Thoracic aorta (tissue), 2 donors: ENCODE results near the gene SIGLECL1. TPM values are rescaled to one million over a fixed set of nuclear protein-coding genes. Genes with fewer than 3 reads are reported as not detected.

Experiments
- ATAC-seq: fragments of 150-250 bp; one replicate; pipeline ENCODE4 v1.8.0; 2017; ENCODE audit warnings: low read depth; ENCODE audit not compliant: insufficient number of reproducible peaks, low FRiP score
- DNase-seq: peaks from one replicate; pipeline ENCODE4 v3.0.0-alpha.2; 2020; ENCODE audit warnings: low spot score
- H3K27ac ChIP-seq, 2 donors: fragments of 200-600 bp; sonication (generic); 1 replicate in 1 of 2; 2 replicates in 1 of 2; pipeline ENCODE4 v1.5.1; 2016; ENCODE audit warnings: mild to moderate bottlenecking in 2 of 2, moderate library complexity in 2 of 2
- H3K27me3 ChIP-seq: fragments of 200-600 bp; sonication (generic); replicated peaks from 2 replicates; pipeline ENCODE4 v1.6.0; 2016; ENCODE audit warnings: mild to moderate bottlenecking; ENCODE audit not compliant: insufficient read depth
- H3K36me3 ChIP-seq: fragments of 200-600 bp; sonication (generic); one replicate; pipeline ENCODE4 v1.5.1; 2016
- H3K4me1 ChIP-seq, 2 donors: fragments of 200-600 bp; sonication (generic); 1 replicate in 1 of 2; 2 replicates in 1 of 2; pipeline versions ENCODE4 v1.5.1 to v1.6.0; 2016; ENCODE audit warnings: low read depth in 2 of 2, mild to moderate bottlenecking in 1 of 2; ENCODE audit not compliant: control insufficient read depth in 1 of 2
- H3K4me3 ChIP-seq: fragments of 200-600 bp; sonication (generic); 2 replicates; pipeline ENCODE4 v1.5.1; 2016; ENCODE audit warnings: mild to moderate bottlenecking
- H3K9me3 ChIP-seq: fragments of 200-600 bp; sonication (generic); 2 replicates; pipeline ENCODE4 v1.5.1; 2016
- CTCF ChIP-seq: fragments of 200-600 bp; sonication (generic); IDR thresholded peaks from one replicate; pipeline ENCODE4 v1.5.1; 2019; ENCODE audit warnings: antibody characterized with exemption
- total RNA-seq, 2 donors: library from RNA; depleted of rRNA; stranded (reverse); fragments of >200 nt; gene quantifications; one replicate each; pipeline versions ENCODE4 v1.1.0 to v1.2.3, GENCODE V29; 2016

SIGLECL1 gene
- total RNA-seq, 2 donors from 2014 or later: not detected

GRCh38 chr19:51227966-51228365 lies 22.9 kb upstream of the SIGLECL1 start:
- TF ChIP-seq CTCF: no peak
- no peak overlapping the region for H3K27ac ChIP-seq
- no peak for ATAC-seq
- no peaks in the 10 kb centered on the region for H3K9me3 ChIP-seq
- DNase-seq: no peak
- H3K27me3 ChIP-seq: no peaks in the 10 kb centered on the region
- H3K4me1 ChIP-seq: no peaks in the 10 kb centered on the region
- no peaks in the 10 kb centered on the region for H3K36me3 ChIP-seq
- no peak overlapping the region for H3K4me3 ChIP-seq

GRCh38 chr19:51240866-51241265 lies 10.0 kb upstream of the SIGLECL1 start:
- TF ChIP-seq CTCF: no peak
- H3K4me3 ChIP-seq: no peak overlapping the region
- H3K27ac ChIP-seq: no peak overlapping the region
- H3K9me3 ChIP-seq: no peaks in the 10 kb centered on the region
- no peaks in the 10 kb centered on the region for H3K4me1 ChIP-seq
- H3K36me3 ChIP-seq: no peaks in the 10 kb centered on the region
- no peaks in the 10 kb centered on the region for H3K27me3 ChIP-seq
- no peak for DNase-seq
- ATAC-seq: no peak

GRCh38 chr19:51242881-51243630 lies 7.8 kb upstream of the SIGLECL1 start:
- H3K27ac ChIP-seq: no peak overlapping the region
- ATAC-seq (no peak), DNase-seq (no peak)
- H3K27me3 ChIP-seq: no peaks in the 10 kb centered on the region
- H3K9me3 ChIP-seq: no peaks in the 10 kb centered on the region
- no peak for TF ChIP-seq CTCF
- H3K36me3 ChIP-seq: no peaks in the 10 kb centered on the region
- H3K4me1 ChIP-seq: no peaks in the 10 kb centered on the region
- H3K4me3 ChIP-seq: no peak overlapping the region

- DNase-seq (no peak), ATAC-seq (no peak)
- H3K36me3 ChIP-seq: no peaks in the 10 kb centered on the region
- no peak overlapping the region for H3K4me3 ChIP-seq
- TF ChIP-seq CTCF: no peak
- H3K4me1 ChIP-seq: no peaks in the 10 kb centered on the region
- H3K9me3 ChIP-seq: no peaks in the 10 kb centered on the region
- H3K27me3 ChIP-seq: no peaks in the 10 kb centered on the region
- H3K27ac ChIP-seq: no peak overlapping the region
Observed at GRCh38 chr19:51246164-51246552, 4.7 kb upstream of the SIGLECL1 start.

- H3K9me3 ChIP-seq: no peaks in the 10 kb centered on the region
- TF ChIP-seq CTCF: no peak
- no peaks in the 10 kb centered on the region for H3K4me1 ChIP-seq
- H3K36me3 ChIP-seq: no peaks in the 10 kb centered on the region
- no peak for ATAC-seq
- no peak overlapping the region for H3K27ac ChIP-seq
- no peaks in the 10 kb centered on the region for H3K27me3 ChIP-seq
- H3K4me3 ChIP-seq: no peak overlapping the region
- DNase-seq: no peak
Observed at GRCh38 chr19:51247972-51248590, 2.8 kb upstream of the SIGLECL1 start.
